MM.1S (cell line): ENCODE data around the gene EPB41L2.
"Not testable (repeated sequence)": the region's sequence is repeated elsewhere in the genome, so short reads cannot be mapped to it uniquely, and the experiment has no call there.

Experiments
- EZH2 ChIP-seq: fragments of 300-600 bp; sonication (generic); optimal IDR thresholded peaks from 2 replicates; pipeline ENCODE3; 2017; ENCODE audit warnings: low read depth, mild to moderate bottlenecking, antibody characterized with exemption, low read length, mixed read lengths
- EZH2phosphoT487 ChIP-seq: fragments of 300-600 bp; sonication (generic); IDR thresholded peaks from 2 replicates; pipeline ENCODE4 v1.6.1; 2018; ENCODE audit warnings: antibody characterized with exemption, low read length
- TF ChIP-seq, protein P1 (sequence below): fragments of 300-600 bp; sonication (generic); IDR thresholded peaks from 2 replicates; pipeline ENCODE4 v1.5.1; 2016; ENCODE audit warnings: antibody characterized with exemption, low read length, mixed read lengths

DNA sequence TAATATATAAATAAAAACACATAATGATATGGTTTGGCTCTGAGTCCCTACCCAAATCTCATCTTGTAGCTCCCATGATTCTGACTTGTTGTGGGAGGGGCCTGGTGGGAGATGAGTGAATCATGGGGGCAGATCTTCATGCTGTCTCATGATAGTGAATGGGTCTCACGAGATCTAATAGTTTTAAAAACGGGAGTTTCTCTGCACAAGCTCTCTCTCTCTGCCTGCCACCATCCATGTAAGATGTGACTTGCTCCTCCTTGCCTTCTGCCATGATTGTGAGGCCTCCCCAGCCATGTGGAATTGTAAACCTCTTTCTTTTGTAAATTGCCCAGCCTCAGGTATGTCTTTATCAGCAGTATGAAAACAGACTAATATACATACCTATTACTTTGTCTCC lies 147.4 kb downstream of the EPB41L2 start:
- TF ChIP-seq, protein P1, sequence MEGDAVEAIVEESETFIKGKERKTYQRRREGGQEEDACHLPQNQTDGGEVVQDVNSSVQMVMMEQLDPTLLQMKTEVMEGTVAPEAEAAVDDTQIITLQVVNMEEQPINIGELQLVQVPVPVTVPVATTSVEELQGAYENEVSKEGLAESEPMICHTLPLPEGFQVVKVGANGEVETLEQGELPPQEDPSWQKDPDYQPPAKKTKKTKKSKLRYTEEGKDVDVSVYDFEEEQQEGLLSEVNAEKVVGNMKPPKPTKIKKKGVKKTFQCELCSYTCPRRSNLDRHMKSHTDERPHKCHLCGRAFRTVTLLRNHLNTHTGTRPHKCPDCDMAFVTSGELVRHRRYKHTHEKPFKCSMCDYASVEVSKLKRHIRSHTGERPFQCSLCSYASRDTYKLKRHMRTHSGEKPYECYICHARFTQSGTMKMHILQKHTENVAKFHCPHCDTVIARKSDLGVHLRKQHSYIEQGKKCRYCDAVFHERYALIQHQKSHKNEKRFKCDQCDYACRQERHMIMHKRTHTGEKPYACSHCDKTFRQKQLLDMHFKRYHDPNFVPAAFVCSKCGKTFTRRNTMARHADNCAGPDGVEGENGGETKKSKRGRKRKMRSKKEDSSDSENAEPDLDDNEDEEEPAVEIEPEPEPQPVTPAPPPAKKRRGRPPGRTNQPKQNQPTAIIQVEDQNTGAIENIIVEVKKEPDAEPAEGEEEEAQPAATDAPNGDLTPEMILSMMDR = not testable (repeated sequence)
- TF ChIP-seq EZH2, EZH2phosphoT487: not testable (repeated sequence)
